ENCODE data around the gene PRICKLE4.

- TF ChIP-seq POLR2AphosphoS5 (IDR thresholded peaks at IDR 0.05) (no peak), POLR2A (IDR thresholded peaks at IDR 0.05) (no peak)
These were observed 10.1 kb upstream of the PRICKLE4 start for GRCh38 chr6:41770381-41771057.
